SKM-1 treated with dmso at 0.1 percent for 144 hours (cell line): ENCODE data around the gene SASH1.
"Not testable (repeated sequence)": the region's sequence is repeated elsewhere in the genome, so short reads cannot be mapped to it uniquely, and the experiment has no call there.

Experiments used
- DNase-seq: peaks from one replicate; lab custom pipeline; 2025; ENCODE audit not compliant: unreplicated experiment; lab: John Stamatoyannopoulos, UW

Gene SASH1

GRCh38 chr6:148364056-148364824 is 21.6 kb downstream of the SASH1 start:
- DNase-seq = peak; percentile 34

GRCh38 chr6:148365041-148365440 is 22.4 kb downstream of the SASH1 start:
- DNase-seq = no peak

GRCh38 chr6:148367411-148368024 is 24.9 kb downstream of the SASH1 start:
- DNase-seq = peak; percentile 58

- no peak for DNase-seq
Measured at GRCh38 chr6:148370176-148370575, 27.5 kb downstream of the SASH1 start.

GRCh38 chr6:148374040-148374774 is 31.6 kb downstream of the SASH1 start:
- no peak for DNase-seq

- no peak for DNase-seq
Measured at GRCh38 chr6:148375401-148375800, 32.8 kb downstream of the SASH1 start.

- no peak for DNase-seq
Measured at GRCh38 chr6:148379481-148379880, 36.8 kb downstream of the SASH1 start.

- no peak for DNase-seq
Measured at GRCh38 chr6:148379966-148380713, 37.5 kb downstream of the SASH1 start.

GRCh38 chr6:148382051-148382450 is 39.4 kb downstream of the SASH1 start:
- not testable (repeated sequence) for DNase-seq

GRCh38 chr6:148382861-148383260 is 40.2 kb downstream of the SASH1 start:
- DNase-seq = no peak

- DNase-seq = no peak
Measured at GRCh38 chr6:148383658-148384368, 41.2 kb downstream of the SASH1 start.

- DNase-seq = no peak
Measured at GRCh38 chr6:148385379-148385778, 42.7 kb downstream of the SASH1 start.

GRCh38 chr6:148388521-148388920 is 45.9 kb downstream of the SASH1 start:
- no peak for DNase-seq

- no peak for DNase-seq
Measured at GRCh38 chr6:148389086-148389485, 46.4 kb downstream of the SASH1 start.

- no peak for DNase-seq
Measured at GRCh38 chr6:148389917-148390316, 47.3 kb downstream of the SASH1 start.

GRCh38 chr6:148392127-148392526 is 49.5 kb downstream of the SASH1 start:
- not testable (repeated sequence) for DNase-seq

- no peak for DNase-seq
Measured at GRCh38 chr6:148392671-148393070, 50.0 kb downstream of the SASH1 start.

GRCh38 chr6:148395583-148396101 is 53.0 kb downstream of the SASH1 start:
- DNase-seq = no peak

GRCh38 chr6:148396411-148396810 is 53.8 kb downstream of the SASH1 start:
- no peak for DNase-seq

- DNase-seq = no peak
Measured at GRCh38 chr6:148396926-148397325, 54.3 kb downstream of the SASH1 start.
